ENCODE measurements around the gene CCDC91. TPM values are rescaled to one million over a fixed set of nuclear protein-coding genes. Genes with fewer than 3 reads are reported as not detected.
A peak's percentile ranks its signal among the peaks of the same experiment; 100 is the strongest.

The CCDC91 gene
- total and polyA plus RNA-seq, 4 donors, result 13.4 to 41.3 (median 23.3) TPM

DNA sequence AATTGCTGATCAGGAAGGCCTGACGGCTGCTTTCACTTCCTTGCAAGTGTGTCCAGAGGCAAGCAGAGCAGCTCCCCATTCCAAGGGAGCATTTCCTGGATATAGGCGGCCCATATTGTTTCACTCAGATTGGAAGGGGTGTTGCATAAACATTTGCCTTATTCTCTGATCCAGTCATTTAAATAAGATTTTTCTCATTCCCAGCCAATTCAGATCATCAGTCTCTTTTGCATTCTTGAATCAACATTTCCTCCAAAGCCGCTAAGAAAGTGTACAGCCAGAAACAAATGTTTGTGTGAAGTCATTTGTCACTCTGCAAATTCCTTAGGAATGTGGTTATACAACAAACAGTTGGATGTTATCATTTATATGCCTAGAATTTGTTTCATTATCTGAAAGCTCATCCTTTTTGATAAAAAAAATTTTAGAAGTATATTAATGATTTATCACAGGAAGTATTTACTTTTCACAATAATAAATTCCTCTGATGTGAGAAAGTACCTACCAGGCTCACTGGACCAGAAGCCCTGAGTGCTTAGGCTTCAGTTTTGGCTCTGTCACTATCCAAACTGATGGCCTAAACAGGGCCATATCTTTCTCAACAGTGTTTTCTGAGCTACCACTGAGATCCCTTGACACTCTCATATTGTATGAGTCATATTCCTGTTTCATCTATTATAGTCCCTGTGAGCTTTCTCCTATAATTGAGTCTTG lies 379.6 kb downstream of the CCDC91 start:
- H3K9ac ChIP-seq (ENCODE audit: insufficient read depth in 1 of 2, low read length in 2 of 2), result no peak overlapping the region

DNA sequence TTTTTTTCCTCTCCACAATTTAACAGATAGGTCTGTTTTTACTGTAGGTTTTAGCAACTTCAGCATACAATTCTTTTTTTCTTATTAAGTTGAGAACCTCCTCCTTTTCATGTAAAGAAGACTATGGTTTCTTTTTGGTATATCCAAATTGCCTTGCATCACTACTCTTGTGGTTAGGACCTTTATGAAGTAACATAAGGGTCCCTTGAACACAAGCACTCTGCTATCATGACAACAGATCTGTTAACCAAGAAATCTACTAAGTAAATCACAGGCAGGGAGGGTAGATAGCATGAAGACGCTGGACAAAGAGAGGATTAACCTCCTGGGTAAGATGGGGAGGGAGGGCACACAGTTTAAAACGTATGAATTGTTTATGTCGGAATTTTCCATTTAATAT lies 380.6 kb downstream of the CCDC91 start:
- H3K27me3 ChIP-seq (ENCODE audit: control insufficient read depth in 3 of 3, insufficient read depth in 3 of 3, low read length in 2 of 3), result no peaks in the 10 kb centered on the region
- ATAC-seq (ENCODE audit: insufficient read depth, low FRiP score), result no peak
- H3K4me1 ChIP-seq (ENCODE audit: control insufficient read depth in 5 of 5, insufficient read depth in 5 of 5, low read length in 5 of 5), result peaks cover 0 to 23% (median 7%) of the 10 kb centered on the region in 5 donors
- peaks cover 0 to 1% (median 0%) of the 10 kb centered on the region in 4 donors for H3K9me3 ChIP-seq (ENCODE audit: control insufficient read depth in 4 of 4, insufficient read depth in 3 of 4, low read length in 3 of 4)
- H3K9ac ChIP-seq (ENCODE audit: insufficient read depth in 1 of 2, low read length in 2 of 2), result no peak overlapping the region
- TF ChIP-seq, protein P1, sequence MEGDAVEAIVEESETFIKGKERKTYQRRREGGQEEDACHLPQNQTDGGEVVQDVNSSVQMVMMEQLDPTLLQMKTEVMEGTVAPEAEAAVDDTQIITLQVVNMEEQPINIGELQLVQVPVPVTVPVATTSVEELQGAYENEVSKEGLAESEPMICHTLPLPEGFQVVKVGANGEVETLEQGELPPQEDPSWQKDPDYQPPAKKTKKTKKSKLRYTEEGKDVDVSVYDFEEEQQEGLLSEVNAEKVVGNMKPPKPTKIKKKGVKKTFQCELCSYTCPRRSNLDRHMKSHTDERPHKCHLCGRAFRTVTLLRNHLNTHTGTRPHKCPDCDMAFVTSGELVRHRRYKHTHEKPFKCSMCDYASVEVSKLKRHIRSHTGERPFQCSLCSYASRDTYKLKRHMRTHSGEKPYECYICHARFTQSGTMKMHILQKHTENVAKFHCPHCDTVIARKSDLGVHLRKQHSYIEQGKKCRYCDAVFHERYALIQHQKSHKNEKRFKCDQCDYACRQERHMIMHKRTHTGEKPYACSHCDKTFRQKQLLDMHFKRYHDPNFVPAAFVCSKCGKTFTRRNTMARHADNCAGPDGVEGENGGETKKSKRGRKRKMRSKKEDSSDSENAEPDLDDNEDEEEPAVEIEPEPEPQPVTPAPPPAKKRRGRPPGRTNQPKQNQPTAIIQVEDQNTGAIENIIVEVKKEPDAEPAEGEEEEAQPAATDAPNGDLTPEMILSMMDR (IDR thresholded peaks at IDR 0.05; ENCODE audit: control extremely low read depth, extremely low read depth), result no peak
- DNase-seq, result no peak
- no peak overlapping the region for H3K27ac ChIP-seq (ENCODE audit: low read depth in 1 of 2, low read length in 1 of 2)
- WGBS, 2 donors, result 79 to 88% methylated on average over 3 of the region's 3 CpGs
- no peaks in the 10 kb centered on the region for H3K36me3 ChIP-seq (ENCODE audit: control insufficient read depth in 4 of 4, insufficient read depth in 4 of 4, low read length in 4 of 4)
- H3K4me3 ChIP-seq, result no peak overlapping the region

More for the DNA sequence above, 379.6 kb downstream of the CCDC91 start:
- H3K9me3 ChIP-seq (ENCODE audit: control insufficient read depth in 4 of 4, insufficient read depth in 3 of 4, low read length in 3 of 4), result peaks cover 0 to 1% (median 0%) of the 10 kb centered on the region in 4 donors
- H3K36me3 ChIP-seq (ENCODE audit: control insufficient read depth in 4 of 4, insufficient read depth in 4 of 4, low read length in 4 of 4), result peaks cover 0 to under 1% (median 0%) of the 10 kb centered on the region in 4 donors
- ATAC-seq (ENCODE audit: insufficient read depth, low FRiP score) (no peak), DNase-seq (peak; percentile 88 to 98 (median 98))
- H3K4me1 ChIP-seq (ENCODE audit: control insufficient read depth in 5 of 5, insufficient read depth in 5 of 5, low read length in 5 of 5), result peaks cover 0 to 23% (median 7%) of the 10 kb centered on the region in 5 donors
- H3K27me3 ChIP-seq (ENCODE audit: control insufficient read depth in 3 of 3, insufficient read depth in 3 of 3, low read length in 2 of 3), result no peaks in the 10 kb centered on the region
- peak overlapping the region in 1 of 2 donors; percentile 3 for H3K27ac ChIP-seq (ENCODE audit: low read depth in 1 of 2, low read length in 1 of 2)
- TF ChIP-seq, protein P1 (IDR thresholded peaks at IDR 0.05; ENCODE audit: control extremely low read depth, extremely low read depth), result no peak
- 36 to 60% methylated on average over 3 of the region's 3 CpGs for WGBS, 2 donors
- no peak overlapping the region for H3K4me3 ChIP-seq

DNA sequence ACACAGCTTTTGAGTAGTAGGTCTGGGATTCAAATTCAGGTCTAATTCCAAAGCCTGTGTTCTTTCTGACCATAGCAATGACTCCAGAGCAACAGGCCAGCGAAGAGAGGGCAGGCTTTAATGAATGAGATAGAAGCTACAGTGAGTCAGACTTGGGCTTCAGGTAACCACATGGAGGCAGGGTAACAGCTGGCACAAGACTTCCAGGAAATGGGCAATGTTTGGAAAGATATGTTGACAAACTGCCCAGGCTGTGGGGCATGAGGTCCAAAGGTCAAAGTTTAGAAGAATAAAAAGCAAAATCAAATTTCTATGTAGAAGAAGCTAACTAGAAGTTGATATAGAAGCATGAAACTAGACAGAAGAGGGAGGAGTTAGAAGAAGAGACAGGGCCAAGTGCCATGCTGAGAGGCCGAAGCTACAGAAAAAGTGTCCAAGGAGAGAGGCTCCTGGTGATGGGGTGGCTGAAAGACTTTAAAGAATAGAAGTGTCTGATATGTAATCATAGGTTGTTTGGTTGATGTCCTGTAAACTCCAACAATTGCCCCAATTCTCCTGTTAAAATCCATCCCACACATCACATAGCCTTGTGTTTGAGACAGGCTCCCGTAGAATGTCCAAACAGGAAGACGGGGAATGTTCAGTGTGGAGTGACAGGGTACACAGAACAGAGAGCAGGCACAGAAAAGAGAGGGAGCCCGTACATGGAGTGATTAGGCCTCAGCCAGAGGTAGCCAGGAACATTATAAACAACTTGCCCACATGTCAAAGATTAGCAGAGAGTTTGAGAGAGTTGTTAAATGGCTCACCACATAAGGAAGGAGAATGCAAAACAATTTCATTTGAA lies 384.7 kb downstream of the CCDC91 start:
- H3K27ac ChIP-seq (ENCODE audit: low read depth in 1 of 2, low read length in 1 of 2), result no peak overlapping the region
- H3K4me1 ChIP-seq (ENCODE audit: control insufficient read depth in 5 of 5, insufficient read depth in 5 of 5, low read length in 5 of 5), result peaks cover 0 to 3% (median 0%) of the 10 kb centered on the region in 5 donors
- no peak overlapping the region for H3K4me3 ChIP-seq
- no peaks in the 10 kb centered on the region for H3K27me3 ChIP-seq (ENCODE audit: control insufficient read depth in 3 of 3, insufficient read depth in 3 of 3, low read length in 2 of 3)
- peaks cover 0 to 1% (median 0%) of the 10 kb centered on the region in 4 donors for H3K9me3 ChIP-seq (ENCODE audit: control insufficient read depth in 4 of 4, insufficient read depth in 3 of 4, low read length in 3 of 4)
- TF ChIP-seq, protein P1 (IDR thresholded peaks at IDR 0.05; ENCODE audit: control extremely low read depth, extremely low read depth), result no peak
- no peak overlapping the region for H3K9ac ChIP-seq (ENCODE audit: insufficient read depth in 1 of 2, low read length in 2 of 2)
- no peaks in the 10 kb centered on the region for H3K36me3 ChIP-seq (ENCODE audit: control insufficient read depth in 4 of 4, insufficient read depth in 4 of 4, low read length in 4 of 4)
- 84 to 88% methylated on average over 5 of the region's 5 CpGs for WGBS, 2 donors
- no peak for DNase-seq
- ATAC-seq (ENCODE audit: insufficient read depth, low FRiP score), result no peak
